ENCODE measurements around the gene ERICH2. TPM values are rescaled to one million over a fixed set of nuclear protein-coding genes. Genes with fewer than 3 reads are reported as not detected.
A peak's percentile ranks its signal among the peaks of the same experiment; 100 is the strongest.

Gene ERICH2
- 0.74 TPM for total RNA-seq (2021; ENCODE audit: unreplicated experiment)
- 1.1 TPM for polyA plus RNA-seq (2012; ENCODE audit: insufficient read length)
- percentile 26 among the genes with signal in this experiment for Bru-seq, nascent RNA
- BruChase-seq, experiment 1, labeled RNA remaining after a 2-hour chase: percentile 32 among the genes with signal in this experiment
- BruChase-seq, experiment 2, labeled RNA remaining after a 6-hour chase: percentile 29 among the genes with signal in this experiment
- long read RNA-seq, partial matches to known transcripts: 3 of 4 reads
- long read RNA-seq, other reads (novel, unspliced or antisense): 1 of 4 reads

DNA sequence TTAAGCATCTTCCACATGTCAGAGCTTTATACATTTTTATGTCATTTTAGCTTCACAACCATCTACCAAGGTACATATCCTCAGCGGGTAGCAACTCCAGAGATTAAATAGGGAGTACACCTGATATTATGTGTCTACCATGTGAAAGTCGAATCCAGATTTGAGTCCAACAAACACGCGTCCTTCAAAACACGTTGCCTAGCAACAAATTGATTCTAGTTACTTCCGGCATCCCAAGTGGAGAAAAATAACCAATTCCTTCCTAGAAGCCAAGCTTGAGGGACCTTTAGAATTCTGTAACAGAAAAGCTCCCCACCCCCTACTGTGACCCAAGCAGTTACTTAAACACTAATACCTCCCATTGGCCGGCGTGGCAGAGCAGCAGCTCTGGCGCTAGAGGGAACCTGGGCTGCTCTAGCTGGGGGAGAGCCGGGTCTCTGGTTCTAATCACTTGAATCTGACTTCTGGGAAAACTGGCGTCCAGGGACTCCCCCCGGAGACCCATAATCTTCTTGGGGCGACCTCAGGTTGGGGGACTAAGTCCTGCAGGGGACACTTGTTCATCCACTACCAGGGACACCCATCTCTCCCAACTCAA is at the start of gene ERICH2:
Gene ERICH2, plus strand, starts transcription at position 371 of the 598 bp plus-strand sequence. CDS start 304 bp downstream, outside the sequence.
- in situ Hi-C loops (cut with HindIII; ENCODE audit: low pct_unique_long_range_greater_than_20kb, low sequenced_read_pairs): no loop called here
- DNase-seq (ENCODE audit: low read depth, low spot score) (peak; percentile 7), ATAC-seq (peak; percentile 82)
- Histone ChIP-seq H3K27me3 (ENCODE audit: control insufficient read depth, insufficient read depth, low read length) (peaks cover 7% of the 10 kb centered on the region; the same call in 1 of the 2 replicates), H3K9me3 (ENCODE audit: control insufficient read depth, insufficient read depth, low read depth, low read length) (no peaks in the 10 kb centered on the region), H3K4me1 (ENCODE audit: control insufficient read depth, insufficient read depth, low read length) (peaks cover 5% of the 10 kb centered on the region; the same call in 1 of the 2 replicates), H3K4me3 (ENCODE audit: low read depth in 2 of 2, low read length in 2 of 2) (peak within 1 kb of the TSS; percentile 68 to 94), H3K27ac (ENCODE audit: low read length) (peak within 1 kb of the TSS; percentile 78), H3K36me3 (ENCODE audit: control insufficient read depth, insufficient read depth, low read length) (no peaks in the 10 kb centered on the region; the same call in 1 of the 2 replicates)
- ChIA-PET CTCF (interaction anchor here (0.5 kb wide), 2 partner anchors 12 to 401 kb away, joined by 4 to 6 read pairs; no protein-coding TSS in a partner anchor), POLR2A (no interaction called here)
- TF ChIP-seq POLR2AphosphoS5 (IDR thresholded peaks at IDR 0.05; ENCODE audit: low read depth, low read length): no peak
- TF ChIP-seq SIN3A (IDR thresholded peaks at IDR 0.05; ENCODE audit: borderline replicate concordance, insufficient read depth, low read depth, low read length): no peak; the same call in 1 of the 2 replicates
- TF ChIP-seq, protein P1, sequence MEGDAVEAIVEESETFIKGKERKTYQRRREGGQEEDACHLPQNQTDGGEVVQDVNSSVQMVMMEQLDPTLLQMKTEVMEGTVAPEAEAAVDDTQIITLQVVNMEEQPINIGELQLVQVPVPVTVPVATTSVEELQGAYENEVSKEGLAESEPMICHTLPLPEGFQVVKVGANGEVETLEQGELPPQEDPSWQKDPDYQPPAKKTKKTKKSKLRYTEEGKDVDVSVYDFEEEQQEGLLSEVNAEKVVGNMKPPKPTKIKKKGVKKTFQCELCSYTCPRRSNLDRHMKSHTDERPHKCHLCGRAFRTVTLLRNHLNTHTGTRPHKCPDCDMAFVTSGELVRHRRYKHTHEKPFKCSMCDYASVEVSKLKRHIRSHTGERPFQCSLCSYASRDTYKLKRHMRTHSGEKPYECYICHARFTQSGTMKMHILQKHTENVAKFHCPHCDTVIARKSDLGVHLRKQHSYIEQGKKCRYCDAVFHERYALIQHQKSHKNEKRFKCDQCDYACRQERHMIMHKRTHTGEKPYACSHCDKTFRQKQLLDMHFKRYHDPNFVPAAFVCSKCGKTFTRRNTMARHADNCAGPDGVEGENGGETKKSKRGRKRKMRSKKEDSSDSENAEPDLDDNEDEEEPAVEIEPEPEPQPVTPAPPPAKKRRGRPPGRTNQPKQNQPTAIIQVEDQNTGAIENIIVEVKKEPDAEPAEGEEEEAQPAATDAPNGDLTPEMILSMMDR (IDR thresholded peaks at IDR 0.05): peak; percentile 19
- TF ChIP-seq REST (IDR thresholded peaks at IDR 0.05; ENCODE audit: insufficient read depth in 1 of 2, low read depth in 2 of 2, low read length in 1 of 2): no peak
- TSS peak; percentile 94 for BruUV-seq (replicated peaks)
- intact Hi-C loops (cut with micrococcal nuclease; ENCODE audit: unreplicated experiment): no loop called here

DNA sequence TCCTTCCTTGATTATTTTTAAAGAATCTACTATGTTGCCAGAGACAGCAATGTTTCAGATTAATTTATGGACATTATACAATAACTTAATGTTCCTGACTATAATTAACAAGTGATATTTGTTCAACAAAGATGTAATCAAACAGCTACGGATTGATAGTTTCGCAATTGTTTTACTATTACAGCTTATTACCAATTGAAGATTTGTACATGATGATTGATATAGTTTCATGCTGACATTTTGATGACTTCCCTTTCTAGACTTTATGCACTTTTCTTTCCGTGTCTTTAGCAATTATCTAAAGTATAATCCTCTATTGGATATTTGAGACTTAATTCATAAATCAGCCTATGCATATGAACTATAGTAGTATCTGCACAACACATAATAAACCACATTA is 48.5 kb upstream of the ERICH2 start:
- ATAC-seq: no peak
- no peak overlapping the region for H3K4me3 ChIP-seq (ENCODE audit: low read depth in 2 of 2, low read length in 2 of 2)
- ChIA-PET POLR2A (no interaction called here), CTCF (no interaction called here)
- no peaks in the 10 kb centered on the region for H3K4me1 ChIP-seq (ENCODE audit: control insufficient read depth, insufficient read depth, low read length)
- H3K9me3 ChIP-seq (ENCODE audit: control insufficient read depth, insufficient read depth, low read depth, low read length): no peaks in the 10 kb centered on the region
- intact Hi-C loops (cut with micrococcal nuclease; ENCODE audit: unreplicated experiment) (no loop called here), in situ Hi-C loops (cut with HindIII; ENCODE audit: low pct_unique_long_range_greater_than_20kb, low sequenced_read_pairs) (no loop called here)
- no peak for TF ChIP-seq POLR2AphosphoS5 (IDR thresholded peaks at IDR 0.05; ENCODE audit: low read depth, low read length)
- no peak for DNase-seq (ENCODE audit: low read depth, low spot score)
- peaks cover 4% of the 10 kb centered on the region for H3K27me3 ChIP-seq (ENCODE audit: control insufficient read depth, insufficient read depth, low read length)
- no peak overlapping the region for H3K27ac ChIP-seq (ENCODE audit: low read length)
- no peaks in the 10 kb centered on the region for H3K36me3 ChIP-seq (ENCODE audit: control insufficient read depth, insufficient read depth, low read length)
- BruUV-seq (replicated peaks): no TSS peak

- no peaks in the 10 kb centered on the region for H3K4me1 ChIP-seq (ENCODE audit: control insufficient read depth, insufficient read depth, low read length)
- no peak overlapping the region for H3K4me3 ChIP-seq (ENCODE audit: low read depth in 2 of 2, low read length in 2 of 2)
- ChIA-PET CTCF (no interaction called here), POLR2A (no interaction called here)
- TF ChIP-seq TCF7L2 (IDR thresholded peaks at IDR 0.05; ENCODE audit: low read depth, low read length): no peak
- no peak for TF ChIP-seq POLR2AphosphoS5 (IDR thresholded peaks at IDR 0.05; ENCODE audit: low read depth, low read length)
- no peak for TF ChIP-seq REST (IDR thresholded peaks at IDR 0.05; ENCODE audit: insufficient read depth in 1 of 2, low read depth in 2 of 2, low read length in 1 of 2)
- TF ChIP-seq, protein P1 (IDR thresholded peaks at IDR 0.05): no peak
- no peak for TF ChIP-seq SIN3A (IDR thresholded peaks at IDR 0.05; ENCODE audit: borderline replicate concordance, insufficient read depth, low read depth, low read length)
- intact Hi-C loops (cut with micrococcal nuclease; ENCODE audit: unreplicated experiment): no loop called here
- H3K27me3 ChIP-seq (ENCODE audit: control insufficient read depth, insufficient read depth, low read length): peaks cover 4% of the 10 kb centered on the region
- ATAC-seq (no peak), DNase-seq (ENCODE audit: low read depth, low spot score) (no peak)
- BruUV-seq (replicated peaks): no TSS peak
- no peaks in the 10 kb centered on the region for H3K36me3 ChIP-seq (ENCODE audit: control insufficient read depth, insufficient read depth, low read length)
- in situ Hi-C loops (cut with HindIII; ENCODE audit: low pct_unique_long_range_greater_than_20kb, low sequenced_read_pairs): no loop called here
- H3K9me3 ChIP-seq (ENCODE audit: control insufficient read depth, insufficient read depth, low read depth, low read length): no peaks in the 10 kb centered on the region
- H3K27ac ChIP-seq (ENCODE audit: low read length): no peak overlapping the region
Measured at GRCh38 chr2:170722301-170722700, 47.9 kb upstream of the ERICH2 start.
